ENCODE data around the gene TRIM33. TPM values are rescaled to one million over a fixed set of nuclear protein-coding genes. Genes with fewer than 3 reads are reported as not detected.
A peak's percentile ranks its signal among the peaks of the same experiment; 100 is the strongest.

TRIM33 gene
- total and polyA plus RNA-seq, 2 experiments from 2014 or later: 50.3 to 51.1 TPM

GRCh38 chr1:114512595-114513280 lies 1.7 kb upstream of the TRIM33 start (continued):
- no peak for TF ChIP-seq JUNB (IDR thresholded peaks at IDR 0.05; ENCODE audit: unreplicated experiment)
- TF ChIP-seq EZH2 (IDR thresholded peaks at IDR 0.05; ENCODE audit: low read depth, unreplicated experiment): no peak
- no peak for TF ChIP-seq ZNF462 (CRISPR knock-in tag; IDR thresholded peaks at IDR 0.05)

GRCh38 chr1:114510274-114511031 lies 550 bp downstream of the TRIM33 start:
- H4K20me1 ChIP-seq (replicated peaks; ENCODE audit: insufficient read depth): peaks cover 40% of the 10 kb centered on the region

More at GRCh38 chr1:114510274-114511031, 550 bp downstream of the TRIM33 start:
- Histone ChIP-seq H3K4me2 (peak overlapping the region; percentile 81), H3K79me2 (replicated peaks; ENCODE audit: insufficient read depth) (peaks cover 50% of the 10 kb centered on the region), H3K9me2 (ENCODE audit: insufficient read depth) (no peaks in the 10 kb centered on the region), H3K4me3 (peak overlapping the region; percentile 99), H3K4me1 (ENCODE audit: insufficient read depth) (peaks cover 32% of the 10 kb centered on the region), H3K27ac (ENCODE audit: low read depth) (0 out of 2 replicates have a peak overlapping the region, but pooled peaks have one; percentile 55), H3K36me3 (ENCODE audit: insufficient read depth) (no peaks in the 10 kb centered on the region), H3F3A (replicated peaks; ENCODE audit: low read depth) (peaks cover 7% of the 10 kb centered on the region; the same call in 1 of the 2 replicates), H3K27me3 (ENCODE audit: insufficient read depth) (peaks cover 10% of the 10 kb centered on the region; the same call in 1 of the 2 replicates), H2AFZ (0 out of 2 replicates have a peak overlapping the region, but pooled peaks have one; percentile 60)
- H3K36me3 Mint-ChIP-seq (ENCODE audit: low read depth): peaks cover 14% of the 10 kb centered on the region
- peak overlapping the region; percentile 90 for H3K4me3 Mint-ChIP-seq
- peak; percentile 59 for DNase-seq (ENCODE audit: low spot score)
- H3K4me1 Mint-ChIP-seq: peaks cover 35% of the 10 kb centered on the region
- H3K27ac Mint-ChIP-seq: peak overlapping the region; percentile 10; the same call in 1 of the 2 replicates
- peak; percentile 44 for ATAC-seq
- TF ChIP-seq EZH2phosphoT487 (IDR thresholded peaks at IDR 0.05; ENCODE audit: unreplicated experiment) (no peak), JUNB (IDR thresholded peaks at IDR 0.05; ENCODE audit: unreplicated experiment) (no peak), NANOG (IDR thresholded peaks at IDR 0.05; ENCODE audit: borderline replicate concordance) (no peak), ETS1 (IDR thresholded peaks at IDR 0.05) (no peak), EZH2 (IDR thresholded peaks at IDR 0.05; ENCODE audit: low read depth, unreplicated experiment) (no peak)
- peaks cover 10% of the 10 kb centered on the region for H3K27me3 Mint-ChIP-seq (ENCODE audit: insufficient read depth, low read depth, poor library complexity)
- H3K9me3 Mint-ChIP-seq: no peaks in the 10 kb centered on the region; the same call in 2 of the 3 replicates

Data from GM23338 (cell line).